IMR-90 (cell line): ENCODE data around the gene DIPK1A. TPM values are rescaled to one million over a fixed set of nuclear protein-coding genes. Genes with fewer than 3 reads are reported as not detected.

Experiments used
- ATAC-seq: fragments of 200-7000 bp; cut with Tn5 transposase; 2 replicates; pipeline ENCODE4 v1.9.1; 2020; ENCODE audit warnings: low read depth, mild to moderate bottlenecking, moderate library complexity
- BruUV-seq: library from RNA; stranded (reverse); fragments of 400-500 nt; replicated peaks from 2 replicates; lab custom pipeline; 2021; lab: Mats Ljungman, UMichigan
- CTCF ChIA-PET: fragments of 300-600 bp; formaldehyde crosslinking; extraction: SDS; loops from one replicate; lab custom pipeline; 2021; ENCODE audit warnings: antibody characterized with exemption; lab: Yijun Ruan, JAX
- POLR2A ChIA-PET: fragments of 300-600 bp; sonication (Branson Sonifier 250); formaldehyde crosslinking; loops from one replicate; lab custom pipeline; 2022; ENCODE audit warnings: antibody characterized with exemption; ENCODE audit not compliant: unreplicated experiment; lab: Charles Lee
- DNase-seq: peaks from one replicate; pipeline ENCODE4 v3.0.0; 2013
- H2AFZ ChIP-seq: replicated peaks from 2 replicates; pipeline ENCODE3; 2013; ENCODE audit warnings: low read length, mild to moderate bottlenecking; ENCODE audit not compliant: poor library complexity
- H2AK5ac ChIP-seq: 2 replicates; pipeline ENCODE4 v1.6.1; 2013; ENCODE audit warnings: low read depth, low read length, inconsistent platforms
- H2AK9ac ChIP-seq: replicated peaks from 2 replicates; pipeline ENCODE3; 2013; ENCODE audit warnings: mild to moderate bottlenecking, low read depth, low read length, moderate library complexity; ENCODE audit not compliant: poor library complexity
- H2BK120ac ChIP-seq: 2 replicates; pipeline ENCODE4 v1.6.1; 2013; ENCODE audit warnings: low read depth, low read length, inconsistent platforms
- H2BK15ac ChIP-seq: 3 replicates; pipeline ENCODE4 v1.6.1; 2013; ENCODE audit warnings: low read depth, low read length, inconsistent platforms
- H2BK20ac ChIP-seq: 2 replicates; pipeline ENCODE4 v1.6.1; 2013; ENCODE audit warnings: low read depth, mild to moderate bottlenecking, inconsistent platforms, low read length, moderate library complexity
- H2BK5ac ChIP-seq: 2 replicates; pipeline ENCODE4 v1.6.1; 2013; ENCODE audit warnings: mild to moderate bottlenecking, low read depth, low read length, inconsistent platforms; ENCODE audit not compliant: poor library complexity, severe bottlenecking
- H3K14ac ChIP-seq: replicated peaks from 2 replicates; pipeline ENCODE4 v1.6.1; 2013; ENCODE audit warnings: low read depth, low read length, inconsistent platforms
- H3K18ac ChIP-seq: 2 replicates; pipeline ENCODE4 v1.6.1; 2013; ENCODE audit warnings: low read depth, low read length, control low read depth
- H3K23ac ChIP-seq: 2 replicates; pipeline ENCODE4 v1.6.1; 2013; ENCODE audit warnings: low read depth, low read length, inconsistent platforms
- H3K27ac ChIP-seq: 2 replicates; pipeline ENCODE4 v1.5.1; 2013; ENCODE audit warnings: mild to moderate bottlenecking, control low read depth, low read length; ENCODE audit not compliant: insufficient read depth
- H3K27me3 ChIP-seq: 2 replicates; pipeline ENCODE4 v1.6.1; 2013; ENCODE audit warnings: low read length; ENCODE audit not compliant: control insufficient read depth, insufficient read depth
- H3K36me3 ChIP-seq: 2 replicates; pipeline ENCODE4 v1.6.1; 2013; ENCODE audit warnings: low read length, mixed read lengths; ENCODE audit not compliant: control insufficient read depth, insufficient read depth
- H3K4ac ChIP-seq: 2 replicates; pipeline ENCODE4 v1.6.1; 2013; ENCODE audit warnings: low read depth, low read length, inconsistent platforms
- H3K4me1 ChIP-seq: 2 replicates; pipeline ENCODE4 v1.6.1; 2013; ENCODE audit warnings: low read length, mixed read lengths; ENCODE audit not compliant: control insufficient read depth, insufficient read depth
- H3K4me2 ChIP-seq: 2 replicates; pipeline ENCODE4 v1.6.1; 2013; ENCODE audit warnings: low read depth, mild to moderate bottlenecking, control low read depth, low read length, moderate library complexity
- H3K4me3 ChIP-seq: 2 replicates; pipeline ENCODE4 v1.5.1; 2013; ENCODE audit warnings: low read depth, mild to moderate bottlenecking, control low read depth, low read length, moderate library complexity; ENCODE audit not compliant: insufficient read depth
- H3K56ac ChIP-seq: 2 replicates; pipeline ENCODE4 v1.6.1; 2013; ENCODE audit warnings: low read length, inconsistent platforms; ENCODE audit not compliant: insufficient read depth; ENCODE audit errors: extremely low read depth
- H3K79me1 ChIP-seq, 2 experiments: 2 replicates each; pipeline ENCODE4 v1.6.1; 2013; ENCODE audit warnings: low read length in 2 of 2, inconsistent platforms in 1 of 2, low read depth in 1 of 2
- H3K9ac ChIP-seq: 2 replicates; pipeline ENCODE4 v1.6.1; 2013; ENCODE audit warnings: low read depth, low read length, control low read depth
- H3K9me1 ChIP-seq: 2 replicates; pipeline ENCODE4 v1.6.1; 2013; ENCODE audit warnings: low read length, inconsistent platforms; ENCODE audit not compliant: insufficient read depth
- H3K9me3 ChIP-seq: 2 replicates; pipeline ENCODE4 v1.6.1; 2013; ENCODE audit warnings: low read length; ENCODE audit not compliant: control insufficient read depth, insufficient read depth
- H4K20me1 ChIP-seq: 2 replicates; pipeline ENCODE4 v1.6.1; 2013; ENCODE audit warnings: low read length, inconsistent platforms; ENCODE audit not compliant: insufficient read depth
- H4K5ac ChIP-seq: 2 replicates; pipeline ENCODE4 v1.6.1; 2013; ENCODE audit warnings: mild to moderate bottlenecking, low read depth, low read length, control low read depth
- H4K8ac ChIP-seq, 2 experiments: 2 replicates each; pipeline ENCODE4 v1.6.1; 2013; ENCODE audit warnings: low read depth in 2 of 2, low read length in 2 of 2, control low read depth in 1 of 2, inconsistent platforms in 1 of 2
- H4K91ac ChIP-seq: 2 replicates; pipeline ENCODE4 v1.6.1; 2013; ENCODE audit warnings: low read depth, low read length, inconsistent platforms; ENCODE audit not compliant: insufficient read depth
- CEBPB ChIP-seq: IDR thresholded peaks from 2 replicates; pipeline ENCODE4 v1.6.1; 2012; ENCODE audit warnings: low read depth, low read length, improper control_type of control experiment
- CHD1 ChIP-seq: IDR thresholded peaks from 2 replicates; pipeline ENCODE4 v1.6.1; 2012; ENCODE audit warnings: low read depth, low read length, improper control_type of control experiment
- ELK1 ChIP-seq: fragments of 150-350 bp; IDR thresholded peaks from 2 replicates; pipeline ENCODE4 v1.6.1; 2016; ENCODE audit warnings: low read depth, mild to moderate bottlenecking, low read length, moderate library complexity, borderline replicate concordance
- FOS ChIP-seq: fragments of 150-350 bp; IDR thresholded peaks from 2 replicates; pipeline ENCODE4 v1.6.1; 2016; ENCODE audit warnings: low read depth, low read length
- MXI1 ChIP-seq: IDR thresholded peaks from 2 replicates; pipeline ENCODE4 v1.6.1; 2012; ENCODE audit warnings: low read depth, mild to moderate bottlenecking, low read length, moderate library complexity, borderline replicate concordance
- NFE2L2 ChIP-seq: fragments of 150-350 bp; IDR thresholded peaks from 2 replicates; pipeline ENCODE4 v1.6.1; 2016; ENCODE audit warnings: low read depth, mild to moderate bottlenecking, low read length
- RFX5 ChIP-seq: IDR thresholded peaks from 2 replicates; pipeline ENCODE4 v1.8.0; 2012; ENCODE audit warnings: low read depth, mild to moderate bottlenecking, low read length, moderate library complexity
- USF2 ChIP-seq: fragments of 150-350 bp; IDR thresholded peaks from 2 replicates; pipeline ENCODE4 v1.6.1; 2017; ENCODE audit warnings: mild to moderate bottlenecking, antibody characterized with exemption, low read length, low read depth
- WGBS, 2 experiments: methylation state at CpG; one replicate each; pipeline versions ENCODE4 v1.1.5 to v1.1.7; 2013; ENCODE audit warnings: missing lambda C conversion rate in 2 of 2; ENCODE audit not compliant: insufficient read length in 1 of 2; ENCODE audit errors: extremely low coverage in 2 of 2; 5-methylcytosine and 5-hydroxymethylcytosine counted together
- dilution Hi-C: fragments of 300-500 bp; cut with HindIII; formaldehyde crosslinking; loops from one replicate; pipeline ENCODE4 v1.14.3; 2018; ENCODE audit warnings: low sequenced_read_pairs; ENCODE audit not compliant: unreplicated experiment
- in situ Hi-C: fragments of 300-500 bp; cut with MboI; formaldehyde crosslinking; loops from 3 replicates; pipeline ENCODE4 v1.14.3; 2019; ENCODE audit warnings: low sequenced_read_pairs, inconsistent platforms, mixed read lengths
- intact Hi-C: fragments of 100-400 bp; cut with micrococcal nuclease; formaldehyde crosslinking; loops from 2 replicates; pipeline ENCODE4 v1.10.0; 2022
- polyA plus RNA-seq, 3 experiments: library from polyadenylated mRNA; depleted of rRNA; stranded (reverse); fragments of >200 nt; gene quantifications; 2 replicates each; pipeline ENCODE4 v1.2.3, GENCODE V29; 2012; ENCODE audit warnings: low replicate concordance in 1 of 3
- total RNA-seq: library from RNA; depleted of rRNA; stranded (reverse); fragments of >200 nt; gene quantifications from 2 replicates; pipeline ENCODE4 v1.2.3, GENCODE V29; 2012

DIPK1A gene
- total and polyA plus RNA-seq, 2 of the 4 experiments (the other 2 are of a cell fraction) = 4.7 to 5.7 TPM

GRCh38 chr1:92922356-92923035 lies 38.8 kb downstream of the DIPK1A start (continued):
- TF ChIP-seq CHD1 = no peak

GRCh38 chr1:92921031-92922023 lies 39.9 kb downstream of the DIPK1A start:
- H2AFZ ChIP-seq = no peak overlapping the region
- no peak overlapping the region for H3K27ac ChIP-seq
- H2BK15ac ChIP-seq = no peak overlapping the region
- peak overlapping the region; percentile 32 for H2BK120ac ChIP-seq
- no peak overlapping the region for H3K23ac ChIP-seq
- TF ChIP-seq USF2 = no peak
- TF ChIP-seq MXI1 = no peak
- TF ChIP-seq ELK1 = no peak
- TF ChIP-seq NFE2L2 = no peak
- no peak for TF ChIP-seq RFX5
- TF ChIP-seq FOS = no peak
- TF ChIP-seq CHD1 = no peak
- TF ChIP-seq CEBPB = no peak
- H2AK5ac ChIP-seq = peak overlapping the region; percentile 57; the same call in 1 of the 2 replicates
- H4K20me1 ChIP-seq = no peaks in the 10 kb centered on the region
- no peaks in the 10 kb centered on the region for H3K27me3 ChIP-seq
- H3K18ac ChIP-seq = peak overlapping the region; percentile 36; the same call in 1 of the 2 replicates
- no peaks in the 10 kb centered on the region for H3K9me3 ChIP-seq
- no peaks in the 10 kb centered on the region for H3K36me3 ChIP-seq
- no peak overlapping the region for H3K14ac ChIP-seq
- intact Hi-C loops (no loop called here), in situ Hi-C loops (no loop called here), dilution Hi-C loops (no loop called here)
- no peak overlapping the region for H2BK5ac ChIP-seq
- no peak for ATAC-seq
- peak overlapping the region; percentile 62; the same call in 1 of the 2 replicates for H2BK20ac ChIP-seq
- H3K4me3 ChIP-seq = no peak overlapping the region
- ChIA-PET CTCF (no interaction called here), POLR2A (no interaction called here)
- H4K5ac ChIP-seq = peak overlapping the region; percentile 60; the same call in 1 of the 2 replicates
- no peaks in the 10 kb centered on the region for H3K9me1 ChIP-seq
- H3K56ac ChIP-seq = no peak overlapping the region
- H3K79me1 ChIP-seq = peaks cover 0 to 12% of the 10 kb centered on the region in 2 experiments; a peak in 2 of 4 replicates
- peak overlapping the region in 1 of 2 experiments; percentile 4; a peak in 1 of 4 replicates for H4K8ac ChIP-seq
- H3K4ac ChIP-seq = peak overlapping the region; percentile 31; the same call in 1 of the 2 replicates
- H3K4me1 ChIP-seq = peaks cover 9% of the 10 kb centered on the region
- H2AK9ac ChIP-seq = no peak overlapping the region
- H3K9ac ChIP-seq = no peak overlapping the region
- whole genome bisulfite sequencing, 2 experiments = 92% methylated on average over 2 of the region's 8 CpGs; no CpG with 5 or more reads in 1 of the 2 experiments
- H4K91ac ChIP-seq = no peak overlapping the region
- no peak for DNase-seq
- no TSS peak for BruUV-seq
- H3K4me2 ChIP-seq = no peak overlapping the region
